Measurements from ENCODE around the gene COX4I2.

GRCh38 chr20:31661625-31662371 is 24.1 kb downstream of the COX4I2 start:
- TF ChIP-seq CTCF (IDR thresholded peaks at IDR 0.05), result peak; percentile 87
- no peak for TF ChIP-seq ZFX (IDR thresholded peaks at IDR 0.05; ENCODE audit: borderline replicate concordance)
